B cell (primary cell): ENCODE measurements around the gene AGBL4. TPM values are rescaled to one million over a fixed set of nuclear protein-coding genes. Genes with fewer than 3 reads are reported as not detected.

ENCODE experiments used
- ATAC-seq: fragments of 200-7000 bp; cut with Tn5 transposase; one replicate; pipeline ENCODE4 v1.10.0; 2021; ENCODE audit warnings: low read depth, mild to moderate bottlenecking, moderate number of reproducible peaks, moderate library complexity
- CTCF ChIA-PET: fragments of 350-600 bp; sonication (Branson Sonifier 250); formaldehyde crosslinking; loops from one replicate; lab custom pipeline; 2021; ENCODE audit warnings: antibody characterized with exemption, inconsistent platforms; lab: Charles Lee
- POLR2A ChIA-PET: fragments of 350-600 bp; sonication (Branson Sonifier 250); formaldehyde crosslinking; loops from one replicate; lab custom pipeline; 2021; ENCODE audit warnings: antibody characterized with exemption; lab: Charles Lee
- DNase-seq: peaks from one replicate; pipeline ENCODE4 v3.0.0; 2013
- H2AFZ ChIP-seq: 2 replicates; pipeline ENCODE4 v1.6.1; 2012; ENCODE audit warnings: mild to moderate bottlenecking, low read depth, low read length; ENCODE audit not compliant: insufficient read depth, poor library complexity, severe bottlenecking
- H3K27ac ChIP-seq, 2 donors: 1 replicate in 1 of 2; 2 replicates in 1 of 2; pipeline ENCODE4 v1.5.1; 2012 to 2013; ENCODE audit warnings: low read length in 2 of 2, mild to moderate bottlenecking in 2 of 2, moderate library complexity in 1 of 2
- H3K27me3 ChIP-seq, 4 experiments: fragments of 200-600 bp in 1 of 4; sonication (generic) in 1 of 4; replicated peaks in 1 of 4; 1 replicate in 2 of 4; 2 replicates in 2 of 4; pipeline versions ENCODE4 v1.6.1 to v1.7.0; 2013 to 2016; ENCODE audit warnings: low read length in 3 of 4, mild to moderate bottlenecking in 2 of 4, mixed read lengths in 1 of 4, moderate library complexity in 1 of 4; ENCODE audit not compliant: insufficient read depth in 4 of 4, control insufficient read depth in 3 of 4; ENCODE audit errors: control extremely low read depth in 1 of 4
- H3K36me3 ChIP-seq, 2 experiments: replicated peaks in 1 of 2; 1 replicate in 1 of 2; 2 replicates in 1 of 2; pipeline versions ENCODE4 v1.6.1 to v1.7.1; 2013; ENCODE audit warnings: low read length in 1 of 2; ENCODE audit not compliant: insufficient read depth in 2 of 2, control insufficient read depth in 1 of 2; ENCODE audit errors: control extremely low read depth in 1 of 2, extremely low read depth in 1 of 2
- H3K4me1 ChIP-seq, 2 donors: fragments of 200-600 bp in 1 of 2; sonication (generic) in 1 of 2; 1 replicate in 1 of 2; 2 replicates in 1 of 2; pipeline versions ENCODE4 v1.5.1 to v1.6.1; 2013 to 2017; ENCODE audit warnings: low read length in 2 of 2; ENCODE audit not compliant: control insufficient read depth in 2 of 2, insufficient read depth in 2 of 2
- H3K4me2 ChIP-seq: replicated peaks from 2 replicates; pipeline ENCODE3; 2012; ENCODE audit warnings: mild to moderate bottlenecking, low read depth, low read length; ENCODE audit not compliant: poor library complexity, severe bottlenecking
- H3K4me3 ChIP-seq, 5 experiments: fragments of 200-600 bp in 1 of 5; sonication (generic) in 1 of 5; 1 replicate in 3 of 5; 2 replicates in 2 of 5; pipeline versions ENCODE4 v1.5.1 to v1.7.0; 2011 to 2016; ENCODE audit warnings: low read length in 4 of 5, mild to moderate bottlenecking in 4 of 5, low read depth in 2 of 5, control low read depth in 1 of 5, moderate library complexity in 1 of 5; ENCODE audit not compliant: insufficient read depth in 1 of 5; ENCODE audit errors: control extremely low read depth in 1 of 5, extremely low read depth in 1 of 5
- H3K79me2 ChIP-seq: fragments of 200-600 bp; sonication (generic); one replicate; pipeline ENCODE4 v1.6.0; 2016; ENCODE audit warnings: low read length; ENCODE audit not compliant: control insufficient read depth, insufficient read depth
- H3K9ac ChIP-seq: fragments of 200-600 bp; sonication (generic); 2 replicates; pipeline ENCODE4 v1.6.1; 2017; ENCODE audit warnings: mild to moderate bottlenecking, low read length, moderate library complexity
- H3K9me3 ChIP-seq, 3 donors: one replicate each; pipeline versions ENCODE4 v1.6.1 to v1.7.1; 2013; ENCODE audit warnings: low read length in 2 of 3; ENCODE audit not compliant: control insufficient read depth in 2 of 3, insufficient read depth in 1 of 3; ENCODE audit errors: control extremely low read depth in 1 of 3
- H4K20me1 ChIP-seq: 2 replicates; pipeline ENCODE4 v1.6.0; 2012; ENCODE audit warnings: mild to moderate bottlenecking, low read length; ENCODE audit not compliant: insufficient read depth, control insufficient read depth, poor library complexity, severe bottlenecking
- H3K27ac Mint-ChIP-seq: one replicate; pipeline ENCODE4 v1.8.0; 2021; ENCODE audit warnings: mixed read lengths
- H3K27me3 Mint-ChIP-seq: one replicate; pipeline ENCODE4 v1.8.0; 2021; ENCODE audit warnings: mixed read lengths
- H3K4me1 Mint-ChIP-seq: one replicate; pipeline ENCODE4 v1.8.0; 2021; ENCODE audit warnings: mixed read lengths
- H3K4me3 Mint-ChIP-seq: one replicate; pipeline ENCODE4 v1.8.0; 2021; ENCODE audit warnings: mixed read lengths
- H3K9me3 Mint-ChIP-seq: one replicate; pipeline ENCODE4 v1.8.0; 2022; ENCODE audit warnings: mixed read lengths; ENCODE audit not compliant: insufficient read depth
- EZH2 ChIP-seq: IDR thresholded peaks from 2 replicates; pipeline ENCODE4 v1.6.1; 2012; ENCODE audit warnings: borderline replicate concordance, low read depth, mild to moderate bottlenecking, moderate library complexity, low read length; ENCODE audit not compliant: insufficient read depth, poor library complexity, severe bottlenecking
- WGBS: methylation state at CpG from one replicate; pipeline ENCODE4 v1.1.5; 2013; ENCODE audit warnings: missing lambda C conversion rate; ENCODE audit not compliant: insufficient coverage; 5-methylcytosine and 5-hydroxymethylcytosine counted together
- intact Hi-C: fragments of 100-400 bp; cut with micrococcal nuclease; formaldehyde crosslinking; loops from one replicate; pipeline ENCODE4 v1.10.0; 2022
- polyA plus RNA-seq: library from polyadenylated mRNA; depleted of rRNA; stranded (reverse); fragments of >200 nt; gene quantifications from 2 replicates; pipeline ENCODE4 v1.2.3, GENCODE V29; 2012
- total RNA-seq, 2 donors: library from RNA; stranded (reverse); fragments of 120-200 nt in 1 of 2; gene quantifications; 1 replicate in 1 of 2; 2 replicates in 1 of 2; pipeline versions ENCODE4 v1.2.3 to v1.2.4, GENCODE V29; 2013 to 2022
- TF ChIP-seq, protein P1 (sequence below): fragments of 200-600 bp; IDR thresholded peaks from one replicate; pipeline ENCODE4 v1.8.0; 2022; ENCODE audit warnings: antibody characterized with exemption, mild to moderate bottlenecking

AGBL4 gene
- total and polyA plus RNA-seq, 2 donors (not counting 1 experiment from before 2014, with no cell fraction given) = 0.07 to 0.12 TPM

- POLR2A ChIA-PET = no interaction called here
- no peaks in the 10 kb centered on the region for H3K79me2 ChIP-seq
- no peak overlapping the region for H2AFZ ChIP-seq
Measured at GRCh38 chr1:49351768-49352167, 672.0 kb downstream of the AGBL4 start.

DNA sequence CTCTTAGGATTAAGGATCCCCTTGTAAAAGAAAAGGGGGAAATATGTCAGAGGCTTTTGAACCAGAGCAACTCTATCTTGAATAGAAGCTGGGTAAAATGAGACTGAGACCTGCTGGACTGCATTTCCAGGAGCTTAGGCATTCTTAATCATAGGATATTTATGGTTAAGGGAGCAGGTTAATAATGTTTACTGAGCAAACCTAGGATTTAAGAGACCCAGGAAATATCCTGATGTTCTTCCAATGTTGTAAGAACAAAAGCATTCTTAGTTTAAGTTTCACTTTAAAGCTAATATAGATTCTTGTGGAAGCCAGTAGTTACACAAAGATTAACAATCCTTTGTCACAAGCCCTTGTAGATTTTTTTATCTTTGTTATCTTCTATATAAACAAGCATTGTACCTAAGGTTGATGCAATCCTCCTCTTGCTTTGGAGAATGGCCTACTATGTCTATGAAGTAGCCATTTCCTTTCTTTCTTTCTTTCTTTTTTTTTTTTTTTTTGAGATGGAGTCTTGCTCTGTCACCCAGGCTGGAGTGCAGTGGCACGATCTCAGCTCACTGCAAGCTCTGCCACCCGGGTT lies 676.9 kb downstream of the AGBL4 start:
- TF ChIP-seq, protein P1, sequence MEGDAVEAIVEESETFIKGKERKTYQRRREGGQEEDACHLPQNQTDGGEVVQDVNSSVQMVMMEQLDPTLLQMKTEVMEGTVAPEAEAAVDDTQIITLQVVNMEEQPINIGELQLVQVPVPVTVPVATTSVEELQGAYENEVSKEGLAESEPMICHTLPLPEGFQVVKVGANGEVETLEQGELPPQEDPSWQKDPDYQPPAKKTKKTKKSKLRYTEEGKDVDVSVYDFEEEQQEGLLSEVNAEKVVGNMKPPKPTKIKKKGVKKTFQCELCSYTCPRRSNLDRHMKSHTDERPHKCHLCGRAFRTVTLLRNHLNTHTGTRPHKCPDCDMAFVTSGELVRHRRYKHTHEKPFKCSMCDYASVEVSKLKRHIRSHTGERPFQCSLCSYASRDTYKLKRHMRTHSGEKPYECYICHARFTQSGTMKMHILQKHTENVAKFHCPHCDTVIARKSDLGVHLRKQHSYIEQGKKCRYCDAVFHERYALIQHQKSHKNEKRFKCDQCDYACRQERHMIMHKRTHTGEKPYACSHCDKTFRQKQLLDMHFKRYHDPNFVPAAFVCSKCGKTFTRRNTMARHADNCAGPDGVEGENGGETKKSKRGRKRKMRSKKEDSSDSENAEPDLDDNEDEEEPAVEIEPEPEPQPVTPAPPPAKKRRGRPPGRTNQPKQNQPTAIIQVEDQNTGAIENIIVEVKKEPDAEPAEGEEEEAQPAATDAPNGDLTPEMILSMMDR = no peak
- TF ChIP-seq EZH2 = no peak
- ChIA-PET POLR2A (no interaction called here), CTCF (no interaction called here)
- H3K4me1 ChIP-seq = no peaks in the 10 kb centered on the region
- H3K27ac Mint-ChIP-seq = no peak overlapping the region
- no peak overlapping the region for H3K4me3 ChIP-seq
- no peak overlapping the region for H3K4me2 ChIP-seq
- no peaks in the 10 kb centered on the region for H3K27me3 Mint-ChIP-seq
- no peak overlapping the region for H3K4me3 Mint-ChIP-seq
- no peak overlapping the region for H2AFZ ChIP-seq
- no peaks in the 10 kb centered on the region for H4K20me1 ChIP-seq
- H3K4me1 Mint-ChIP-seq = no peaks in the 10 kb centered on the region
- H3K36me3 ChIP-seq = no peaks in the 10 kb centered on the region
- no peak overlapping the region for H3K9ac ChIP-seq
- ATAC-seq = no peak
- H3K79me2 ChIP-seq = no peaks in the 10 kb centered on the region
- no peaks in the 10 kb centered on the region for H3K27me3 ChIP-seq
- no peak for DNase-seq
- H3K9me3 ChIP-seq = peaks cover 0 to 5% (median 0%) of the 10 kb centered on the region in 3 donors
- intact Hi-C loops = no loop called here
- H3K27ac ChIP-seq = no peak overlapping the region
- no peaks in the 10 kb centered on the region for H3K9me3 Mint-ChIP-seq
- WGBS = 100% methylated on average over 1 of the region's 2 CpGs

More at GRCh38 chr1:49351768-49352167, 672.0 kb downstream of the AGBL4 start:
- Histone ChIP-seq H3K27me3 (no peaks in the 10 kb centered on the region), H3K36me3 (no peaks in the 10 kb centered on the region), H3K9ac (no peak overlapping the region), H4K20me1 (no peaks in the 10 kb centered on the region), H3K4me1 (no peaks in the 10 kb centered on the region), H3K27ac (no peak overlapping the region), H3K4me2 (no peak overlapping the region), H3K4me3 (no peak overlapping the region), H3K9me3 (peaks cover 0 to 5% (median 0%) of the 10 kb centered on the region in 3 donors)
- Mint-ChIP-seq H3K27me3 (no peaks in the 10 kb centered on the region), H3K4me1 (no peaks in the 10 kb centered on the region), H3K4me3 (no peak overlapping the region), H3K27ac (no peak overlapping the region), H3K9me3 (no peaks in the 10 kb centered on the region)
- no peak for ATAC-seq
- TF ChIP-seq EZH2 = no peak
- TF ChIP-seq, protein P1 = no peak
- intact Hi-C loops = no loop called here
- CTCF ChIA-PET = no interaction called here
- no CpG with 5 or more reads among the region's 2 CpGs for WGBS
- no peak for DNase-seq
